ENCODE data around the gene PAEP.

DNA sequence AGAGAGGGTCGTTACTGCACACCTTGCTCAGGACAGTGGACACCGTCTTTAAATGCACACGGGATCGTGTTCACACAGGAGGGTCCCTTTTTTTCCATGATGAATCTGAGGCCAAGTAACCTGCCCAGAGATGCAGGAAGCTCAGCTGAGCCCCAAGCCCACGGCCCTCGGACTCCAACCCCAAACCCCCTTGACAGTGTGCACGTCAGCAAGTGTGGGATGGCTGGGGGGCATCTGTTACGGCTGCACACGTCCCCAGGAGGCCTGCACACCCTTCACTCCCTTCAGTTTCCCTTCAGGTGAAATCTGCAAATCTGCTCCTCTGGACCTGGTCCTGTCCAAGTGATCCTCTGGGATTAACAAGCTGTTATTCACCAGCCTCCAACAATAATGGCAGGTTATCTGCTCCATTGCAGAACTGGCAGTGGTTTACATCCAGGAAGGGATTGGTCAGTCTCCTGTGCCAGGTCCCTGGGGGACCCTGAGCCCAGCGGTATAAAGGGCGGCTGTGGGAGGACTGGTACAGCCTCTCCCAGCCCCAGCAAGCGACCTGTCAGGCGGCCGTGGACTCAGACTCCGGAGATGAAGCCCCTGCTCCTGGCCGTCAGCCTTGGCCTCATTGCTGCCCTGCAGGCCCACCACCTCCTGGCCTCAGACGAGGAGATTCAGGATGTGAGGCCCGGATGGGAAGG is 40.5 kb upstream of the PAEP start, which contains the start of gene LCN1:
- TF ChIP-seq CTCF (IDR thresholded peaks at IDR 0.05; ENCODE audit: insufficient read depth, low read length) (no peak), POLR2AphosphoS5 (IDR thresholded peaks at IDR 0.05; ENCODE audit: low read depth) (no peak)

Measured in HL-60 (cell line).